Measurements from ENCODE around the gene SPG7.

SPG7 gene

GRCh38 chr16:89571636-89572035 lies 63.4 kb downstream of the SPG7 start:
- DNase-seq: no peak
- Histone ChIP-seq H3K27ac (no peak overlapping the region), H3K36me3 (no peaks in the 10 kb centered on the region), H3K9me3 (ENCODE audit: severe bottlenecking) (no peaks in the 10 kb centered on the region), H3K27me3 (ENCODE audit: insufficient read depth, low read depth, severe bottlenecking) (no peaks in the 10 kb centered on the region), H3K4me3 (ENCODE audit: low read depth, low read length) (no peak overlapping the region)
- no peak for TF ChIP-seq CTCF (IDR thresholded peaks at IDR 0.05; ENCODE audit: low read depth, low read length)

DNA sequence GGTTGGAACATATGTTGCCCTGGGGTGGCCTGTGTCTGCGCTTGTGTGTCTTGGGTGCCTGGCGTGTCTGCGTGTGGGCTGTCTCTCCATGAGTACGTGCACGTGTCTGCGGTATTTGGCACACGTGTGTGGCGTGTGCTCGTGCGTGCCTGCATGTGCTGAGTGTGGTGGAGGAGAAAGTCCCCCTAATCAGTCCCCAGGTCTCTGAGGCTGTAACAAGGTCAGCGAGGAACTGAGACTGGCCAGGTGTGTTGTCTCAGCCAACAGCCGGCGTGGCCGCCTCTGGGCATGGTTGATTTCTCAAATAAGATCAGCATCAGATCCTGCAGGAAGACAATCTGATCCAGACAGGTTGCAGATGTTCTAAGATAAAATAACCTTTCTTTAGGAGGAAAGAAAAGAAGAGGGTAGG lies 63.9 kb downstream of the SPG7 start:
- H3K9me3 ChIP-seq (ENCODE audit: severe bottlenecking): no peaks in the 10 kb centered on the region
- DNase-seq: no peak
- H3K27ac ChIP-seq: no peak overlapping the region
- no peak overlapping the region for H3K4me3 ChIP-seq (ENCODE audit: low read depth, low read length)
- H3K27me3 ChIP-seq (ENCODE audit: insufficient read depth, low read depth, severe bottlenecking): no peaks in the 10 kb centered on the region
- no peak for TF ChIP-seq CTCF (IDR thresholded peaks at IDR 0.05; ENCODE audit: low read depth, low read length)
- H3K36me3 ChIP-seq: no peaks in the 10 kb centered on the region

GRCh38 chr16:89572485-89573205 lies 64.4 kb downstream of the SPG7 start:
- H3K27ac ChIP-seq: no peak overlapping the region
- no peak overlapping the region for H3K4me3 ChIP-seq (ENCODE audit: low read depth, low read length)
- DNase-seq: no peak
- no peaks in the 10 kb centered on the region for H3K36me3 ChIP-seq
- no peak for TF ChIP-seq CTCF (IDR thresholded peaks at IDR 0.05; ENCODE audit: low read depth, low read length)
- H3K27me3 ChIP-seq (ENCODE audit: insufficient read depth, low read depth, severe bottlenecking): no peaks in the 10 kb centered on the region
- no peaks in the 10 kb centered on the region for H3K9me3 ChIP-seq (ENCODE audit: severe bottlenecking)

- no peaks in the 10 kb centered on the region for H3K27me3 ChIP-seq (ENCODE audit: insufficient read depth, low read depth, severe bottlenecking)
- TF ChIP-seq CTCF (IDR thresholded peaks at IDR 0.05; ENCODE audit: low read depth, low read length): no peak
- DNase-seq: no peak
- no peak overlapping the region for H3K4me3 ChIP-seq (ENCODE audit: low read depth, low read length)
- no peaks in the 10 kb centered on the region for H3K9me3 ChIP-seq (ENCODE audit: severe bottlenecking)
- no peaks in the 10 kb centered on the region for H3K36me3 ChIP-seq
- H3K27ac ChIP-seq: no peak overlapping the region
Measured at GRCh38 chr16:89573826-89574680, 65.8 kb downstream of the SPG7 start.

- Histone ChIP-seq H3K27ac (no peak overlapping the region), H3K27me3 (ENCODE audit: insufficient read depth, low read depth, severe bottlenecking) (no peaks in the 10 kb centered on the region), H3K9me3 (ENCODE audit: severe bottlenecking) (no peaks in the 10 kb centered on the region), H3K4me3 (ENCODE audit: low read depth, low read length) (no peak overlapping the region), H3K36me3 (no peaks in the 10 kb centered on the region)
- DNase-seq: no peak
- TF ChIP-seq CTCF (IDR thresholded peaks at IDR 0.05; ENCODE audit: low read depth, low read length): no peak
Measured at GRCh38 chr16:89574681-89575246, 66.6 kb downstream of the SPG7 start.

Measured in WERI-Rb-1 (cell line).